ENCODE results near the gene RNU11.
"Not testable (repeated sequence)": the region's sequence is repeated elsewhere in the genome, so short reads cannot be mapped to it uniquely, and the experiment has no call there.

- TF ChIP-seq CTCF (IDR thresholded peaks at IDR 0.05; ENCODE audit: low read length); EZH2 (IDR thresholded peaks at IDR 0.05; ENCODE audit: borderline replicate concordance, low read length): not testable (repeated sequence)
These were observed 4.7 kb downstream of the RNU11 start for GRCh38 chr1:28653063-28653462.
